Fibroblast of pulmonary artery (primary cell): Measurements from ENCODE around the gene GAREM2.

Source experiments
- DNase-seq: peaks from one replicate; pipeline ENCODE4 v3.0.0-alpha.2; 2010; ENCODE audit warnings: low read depth
- H3K4me3 ChIP-seq: replicated peaks from 2 replicates; pipeline ENCODE4 v1.5.1; 2011; ENCODE audit warnings: low read depth, mild to moderate bottlenecking, control low read depth, low read length, moderate library complexity
- CTCF ChIP-seq: IDR thresholded peaks from 2 replicates; pipeline ENCODE4 v1.5.1; 2011; ENCODE audit warnings: mild to moderate bottlenecking, control low read depth, low read length, inconsistent platforms; ENCODE audit errors: missing control alignments

Gene GAREM2

DNA sequence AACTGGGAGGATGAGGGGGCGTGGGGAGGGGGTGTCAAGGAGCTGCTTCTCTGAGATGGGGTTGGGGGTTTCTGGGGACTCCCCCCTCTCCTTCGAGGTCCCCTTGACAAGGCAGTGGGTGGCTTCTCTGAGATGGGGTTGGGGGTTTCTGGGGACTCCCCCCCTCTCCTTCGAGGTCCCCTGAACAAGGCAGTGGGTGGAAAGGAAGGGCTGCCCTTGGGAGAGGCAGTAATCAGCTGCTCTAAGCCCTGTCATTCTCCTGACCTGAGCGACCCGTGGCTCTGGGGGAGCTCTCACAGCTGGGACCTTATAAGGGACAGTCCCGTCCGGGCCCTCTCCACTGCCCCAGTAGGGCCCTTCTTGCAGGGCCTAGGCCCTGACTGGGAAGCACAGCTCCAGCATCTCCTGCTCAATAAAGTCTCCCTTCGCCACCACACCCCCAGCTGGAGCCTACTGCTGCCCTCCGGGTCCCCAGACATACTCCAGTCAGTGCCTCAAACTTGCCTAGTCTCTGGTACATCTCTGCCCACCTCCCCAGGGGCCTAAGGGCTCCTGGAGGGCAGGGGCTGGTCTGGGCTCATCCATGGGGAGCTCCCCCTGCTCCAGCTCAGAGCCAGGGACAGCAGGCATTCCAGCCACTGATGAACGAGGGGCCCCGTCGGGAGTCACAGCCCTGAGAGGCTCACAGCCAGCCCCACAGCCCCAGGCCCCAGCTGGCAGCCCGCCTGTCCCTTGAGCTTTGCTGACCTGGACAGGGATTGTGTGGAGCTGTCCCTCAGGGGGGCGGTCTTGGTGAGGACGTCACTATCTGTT is 2.8 kb downstream of the GAREM2 start:
- TF ChIP-seq CTCF: no peak
- DNase-seq: no peak
- no peak overlapping the region for H3K4me3 ChIP-seq

- H3K4me3 ChIP-seq: no peak overlapping the region
- DNase-seq: no peak
- TF ChIP-seq CTCF: no peak
Observed at GRCh38 chr2:26176279-26176615, 3.4 kb downstream of the GAREM2 start.

- H3K4me3 ChIP-seq: no peak overlapping the region
- TF ChIP-seq CTCF: no peak
Observed at GRCh38 chr2:26177122-26177521, 4.2 kb downstream of the GAREM2 start.

DNA sequence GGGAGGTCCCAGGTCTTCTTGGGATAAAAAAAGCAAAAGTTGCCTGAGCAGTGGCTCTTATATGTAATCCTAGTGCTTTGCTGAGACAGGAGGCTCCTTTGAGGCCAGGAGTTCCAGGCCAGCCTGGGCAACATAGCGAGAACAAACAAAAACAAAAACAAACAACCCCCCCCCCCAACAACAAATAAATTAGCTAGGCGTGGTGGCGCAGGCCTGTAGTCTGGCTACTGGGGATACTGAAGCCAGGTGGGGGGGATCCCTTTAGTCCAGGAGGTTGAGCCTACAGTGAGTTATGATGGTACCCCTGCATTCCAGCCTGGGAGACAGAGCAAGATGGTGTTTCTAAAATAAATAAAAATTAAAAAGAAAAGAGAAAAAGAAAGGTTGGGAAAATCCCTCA is 5.4 kb downstream of the GAREM2 start:
- no peak for DNase-seq
- H3K4me3 ChIP-seq: peak overlapping the region; percentile 49
- no peak for TF ChIP-seq CTCF

More at GRCh38 chr2:26177122-26177521, 4.2 kb downstream of the GAREM2 start:
- DNase-seq: no peak

DNA sequence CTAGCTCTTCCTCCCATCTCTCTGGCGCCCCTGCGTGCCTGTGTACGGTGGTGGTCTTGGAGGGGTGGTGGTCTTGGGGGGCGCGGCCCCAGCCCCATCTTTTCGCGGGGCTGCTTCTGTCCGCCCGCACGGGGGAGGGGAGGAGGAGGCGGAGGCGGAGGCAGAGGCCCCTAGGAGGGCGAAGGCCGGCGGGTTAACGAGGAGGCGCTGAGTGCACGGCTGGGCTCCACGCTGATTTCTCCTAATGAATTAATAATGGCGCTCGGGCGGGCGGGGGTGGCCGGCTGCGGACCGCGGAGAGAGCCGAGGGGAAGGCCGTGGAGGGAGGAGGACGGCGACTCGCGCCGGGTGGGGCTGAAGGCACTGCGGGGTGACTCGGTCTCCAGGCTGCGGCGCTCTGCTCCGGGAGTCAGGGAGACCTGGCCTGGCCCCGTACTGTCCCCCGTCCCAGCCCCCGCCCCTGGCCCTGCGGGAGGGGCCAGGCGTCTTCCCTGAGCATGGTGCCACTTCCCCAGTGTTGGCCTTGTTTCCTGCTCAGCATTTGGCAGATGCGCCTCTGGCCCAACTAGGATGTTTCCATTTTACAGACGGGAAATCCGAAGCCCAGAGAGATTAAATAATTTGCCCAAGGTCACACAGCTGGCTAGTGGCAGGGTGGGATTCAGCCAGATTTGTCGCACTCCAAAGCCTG is 6.0 kb downstream of the GAREM2 start:
- no peak for DNase-seq
- no peak for TF ChIP-seq CTCF
- peak overlapping the region; percentile 49 for H3K4me3 ChIP-seq

DNA sequence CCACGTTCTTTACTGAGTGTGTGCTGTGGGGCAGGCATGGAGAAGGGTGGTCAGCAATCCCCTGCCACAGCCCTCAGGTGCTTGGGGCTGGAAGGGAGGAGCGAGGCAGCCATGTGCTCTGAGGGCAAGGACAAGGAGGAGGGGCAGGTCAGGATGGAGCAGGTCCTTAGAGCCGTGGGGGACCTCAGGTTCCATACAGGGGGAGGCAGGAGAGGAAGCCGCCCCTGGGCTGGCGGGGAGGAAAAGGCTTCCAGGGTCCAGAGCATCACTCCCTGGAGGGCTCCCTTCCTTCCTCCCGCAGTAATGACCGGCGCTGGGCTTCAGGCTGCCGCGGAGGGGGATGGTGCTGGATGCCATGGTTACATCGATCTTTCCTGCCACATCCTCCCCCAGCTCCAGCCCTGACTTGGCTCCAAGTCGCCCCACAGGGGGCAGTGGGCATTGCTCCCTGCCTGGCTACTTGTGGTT is 6.6 kb downstream of the GAREM2 start:
- TF ChIP-seq CTCF: no peak
- no peak for DNase-seq
- H3K4me3 ChIP-seq: no peak overlapping the region

GRCh38 chr2:26182441-26182840 is 9.6 kb downstream of the GAREM2 start:
- DNase-seq: no peak
- no peak for TF ChIP-seq CTCF
- no peak overlapping the region for H3K4me3 ChIP-seq
